Stimulated activated CD4-positive, alpha-beta T cell treated with anti-CD3 and anti-CD28 coated beads, Interleukin-1b, Interleukin-23, amount 100 ng/mL, for 24 hours (primary cell): ENCODE results near the gene CCDC149.
"Not testable (repeated sequence)": the region's sequence is repeated elsewhere in the genome, so short reads cannot be mapped to it uniquely, and the experiment has no call there.

Experiments used
- DNase-seq, 4 experiments: peaks; one replicate each; pipeline ENCODE4 v3.0.0-alpha.2; 2020; ENCODE audit warnings: low read depth in 4 of 4, low spot score in 1 of 4

Gene CCDC149

DNA sequence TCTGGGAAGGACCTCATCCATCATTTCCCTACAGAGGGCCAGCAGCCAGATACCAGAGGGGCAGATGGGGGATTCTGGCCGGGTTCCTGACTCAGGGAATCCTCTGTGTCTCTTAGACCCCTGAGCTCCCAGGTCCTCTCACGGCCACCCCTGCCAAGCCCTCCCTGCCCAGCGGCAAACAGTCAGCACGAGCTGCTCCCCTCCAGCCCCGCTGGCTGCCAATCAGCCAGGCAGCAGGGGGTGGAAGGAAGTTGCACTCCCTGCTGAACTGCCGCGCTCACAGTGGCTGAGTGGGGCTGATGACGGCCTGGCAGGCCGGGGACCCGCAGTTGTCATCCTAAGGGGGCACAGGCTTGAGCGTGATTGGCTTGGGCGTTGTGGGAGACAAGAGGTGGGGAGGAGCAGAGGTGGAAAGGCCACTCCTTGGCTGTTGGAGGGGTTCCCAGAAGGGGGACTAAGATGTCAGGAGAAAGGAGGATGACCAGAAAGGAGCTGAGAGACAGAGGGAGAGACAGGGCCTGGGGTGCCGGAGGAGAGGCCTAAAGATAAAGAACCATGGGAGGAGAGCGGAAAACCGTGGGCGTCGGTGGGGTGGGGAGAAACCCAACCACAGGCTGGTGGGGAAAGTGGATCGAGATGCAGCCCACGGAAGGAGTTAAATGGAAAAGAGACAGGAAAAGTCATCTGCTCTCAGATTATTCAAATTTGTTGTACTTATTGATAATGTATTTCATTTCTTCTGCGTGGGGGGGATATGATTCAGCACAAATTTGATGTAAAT is 4.4 kb upstream of the CCDC149 start:
- DNase-seq: no peak

GRCh38 chr4:24915121-24915922 is 2.5 kb upstream of the CCDC149 start:
- DNase-seq: no peak

GRCh38 chr4:24914460-24914859 is 1.6 kb upstream of the CCDC149 start:
- no peak for DNase-seq

DNA sequence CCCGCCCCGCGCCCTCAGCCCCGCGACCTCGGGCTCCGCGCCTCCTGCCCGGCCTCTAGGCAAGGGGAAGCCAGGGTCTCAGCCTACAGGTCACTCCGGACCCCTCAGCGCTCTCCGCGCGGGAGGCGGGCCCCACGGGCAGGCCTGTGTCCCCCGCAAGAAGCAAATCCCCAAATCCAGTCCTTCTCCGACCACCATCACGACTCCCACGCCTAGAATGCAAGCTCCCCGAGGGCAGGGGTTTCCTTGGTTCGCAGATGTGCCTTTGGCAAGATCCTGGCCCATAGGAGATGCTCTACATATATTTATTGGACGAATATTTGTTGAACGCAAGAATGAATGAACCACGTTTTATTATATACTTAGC is 260 bp upstream of the CCDC149 start:
- no peak for DNase-seq

DNA sequence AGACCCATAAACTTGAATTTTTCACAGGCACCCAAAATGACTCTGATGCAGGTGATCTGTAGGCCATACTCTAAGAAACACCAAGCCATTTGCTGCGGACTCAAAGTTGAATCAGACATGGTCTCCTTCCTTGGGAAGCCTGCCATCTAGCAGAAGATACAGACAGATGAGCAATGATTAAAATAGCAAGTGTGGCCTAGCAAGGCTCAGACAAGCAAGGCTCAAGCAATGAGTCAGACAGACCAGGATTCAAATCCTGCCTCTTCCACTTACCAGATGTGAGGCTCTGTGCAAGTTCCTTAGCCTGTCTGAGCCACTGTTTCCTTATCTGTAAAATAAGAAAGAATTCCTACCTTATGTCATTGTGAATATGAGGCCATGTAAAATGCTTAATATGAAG is 2.3 kb downstream of the CCDC149 start:
- no peak for DNase-seq

DNA sequence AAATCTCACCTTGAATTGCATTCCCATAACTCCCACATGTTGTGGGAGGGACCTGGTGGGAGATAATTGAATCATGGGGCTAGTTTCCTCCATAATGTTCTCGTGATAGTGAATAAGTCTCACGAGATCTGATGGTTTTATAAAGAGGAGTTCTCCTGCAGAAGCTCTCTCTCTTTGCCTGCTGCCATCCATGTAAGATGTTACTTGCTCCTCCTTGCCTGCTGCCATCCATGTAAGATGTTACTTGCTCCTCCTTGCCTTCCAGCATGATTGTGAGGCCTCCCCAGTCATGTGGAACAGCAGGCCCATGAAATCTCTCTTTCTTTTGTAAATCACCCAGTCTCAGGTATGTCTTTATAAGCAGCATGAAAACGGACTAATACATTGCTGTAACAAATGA is 3.2 kb downstream of the CCDC149 start:
- DNase-seq: not testable (repeated sequence)

GRCh38 chr4:24897639-24898038 is 15.2 kb downstream of the CCDC149 start:
- DNase-seq: no peak

DNA sequence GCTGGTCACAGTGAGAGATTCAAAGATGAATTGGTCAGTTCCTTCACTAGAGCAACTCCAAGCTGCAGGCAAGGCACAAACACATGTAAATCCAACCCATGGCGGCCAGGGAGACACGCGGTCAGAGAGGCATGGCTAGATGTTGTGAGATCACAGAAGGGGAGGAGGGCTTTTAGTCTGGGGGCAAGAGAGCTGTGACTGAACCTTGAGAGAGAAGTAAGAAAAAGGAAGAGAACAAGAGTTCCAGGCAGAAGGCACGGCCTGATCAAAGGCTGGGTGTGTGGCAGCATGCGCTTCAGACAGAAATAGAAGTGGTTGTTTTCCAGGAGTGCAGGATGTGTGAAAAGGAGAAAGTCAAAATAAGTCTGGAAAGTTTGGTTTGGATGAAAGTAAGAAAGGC is 15.9 kb downstream of the CCDC149 start:
- DNase-seq: no peak

- no peak for DNase-seq
Measured at GRCh38 chr4:24896056-24896455, 16.8 kb downstream of the CCDC149 start.

GRCh38 chr4:24895461-24895860 is 17.4 kb downstream of the CCDC149 start:
- DNase-seq: no peak

GRCh38 chr4:24894846-24895245 is 18.0 kb downstream of the CCDC149 start:
- no peak for DNase-seq

DNA sequence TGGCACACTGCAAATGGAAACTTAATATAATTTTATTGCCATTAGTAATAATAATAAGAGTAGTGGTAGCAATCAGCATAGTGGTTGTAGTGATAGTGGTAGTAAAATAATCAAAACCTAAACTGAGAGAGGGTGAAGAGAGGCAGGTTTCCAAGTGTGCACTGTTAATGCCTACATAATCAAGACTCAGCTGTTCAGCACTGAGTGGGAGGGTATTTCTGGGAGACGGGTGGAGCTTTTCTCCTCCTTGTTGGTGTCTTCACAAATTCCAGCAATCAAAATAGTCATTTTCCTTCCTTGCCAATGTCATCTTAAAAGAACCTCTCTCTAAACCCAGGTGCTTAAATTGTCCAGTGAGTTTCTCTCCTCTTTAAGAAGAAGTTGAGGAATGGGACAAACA is 18.6 kb downstream of the CCDC149 start:
- no peak for DNase-seq

DNA sequence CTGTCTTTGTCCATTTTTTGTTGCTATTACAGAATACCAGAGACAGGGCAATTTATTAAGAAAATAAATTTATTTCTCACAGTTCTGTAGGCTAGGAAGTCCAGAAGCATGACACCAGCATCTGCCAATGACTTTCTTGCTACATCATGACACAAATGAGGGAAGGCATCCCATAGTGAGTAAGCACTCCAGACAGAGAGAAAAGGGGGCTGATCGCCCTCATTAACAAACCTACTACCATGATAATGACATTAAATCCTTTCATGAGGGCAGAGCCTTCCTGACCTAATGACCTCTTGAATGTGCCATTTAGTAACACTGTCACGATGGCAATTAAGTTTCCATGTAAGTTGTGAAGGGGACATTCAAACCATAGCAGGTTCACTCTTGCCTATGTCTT is 20.1 kb downstream of the CCDC149 start:
- DNase-seq: no peak

DNA sequence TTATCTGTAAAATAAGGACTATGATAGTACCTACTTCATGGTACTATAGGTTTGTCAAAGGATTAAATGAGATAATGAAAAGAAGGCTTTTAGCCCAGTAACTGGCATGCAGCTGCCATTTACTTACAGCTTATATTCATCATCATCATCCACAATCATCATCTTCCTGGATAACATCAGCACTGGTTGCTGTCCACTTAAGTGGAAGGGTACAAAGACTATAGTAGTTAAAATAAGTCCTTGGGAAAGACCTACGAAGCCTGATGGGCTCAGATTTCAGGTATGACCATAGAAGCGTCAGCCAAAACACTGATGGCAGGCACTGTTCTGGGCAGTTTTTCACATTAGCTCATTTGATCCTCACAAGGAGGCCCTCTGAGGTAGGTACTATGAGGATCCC is 20.6 kb downstream of the CCDC149 start:
- no peak for DNase-seq

- no peak for DNase-seq
Measured at GRCh38 chr4:24890561-24891126, 22.2 kb downstream of the CCDC149 start.

- no peak for DNase-seq
Measured at GRCh38 chr4:24889991-24890390, 22.9 kb downstream of the CCDC149 start.

DNA sequence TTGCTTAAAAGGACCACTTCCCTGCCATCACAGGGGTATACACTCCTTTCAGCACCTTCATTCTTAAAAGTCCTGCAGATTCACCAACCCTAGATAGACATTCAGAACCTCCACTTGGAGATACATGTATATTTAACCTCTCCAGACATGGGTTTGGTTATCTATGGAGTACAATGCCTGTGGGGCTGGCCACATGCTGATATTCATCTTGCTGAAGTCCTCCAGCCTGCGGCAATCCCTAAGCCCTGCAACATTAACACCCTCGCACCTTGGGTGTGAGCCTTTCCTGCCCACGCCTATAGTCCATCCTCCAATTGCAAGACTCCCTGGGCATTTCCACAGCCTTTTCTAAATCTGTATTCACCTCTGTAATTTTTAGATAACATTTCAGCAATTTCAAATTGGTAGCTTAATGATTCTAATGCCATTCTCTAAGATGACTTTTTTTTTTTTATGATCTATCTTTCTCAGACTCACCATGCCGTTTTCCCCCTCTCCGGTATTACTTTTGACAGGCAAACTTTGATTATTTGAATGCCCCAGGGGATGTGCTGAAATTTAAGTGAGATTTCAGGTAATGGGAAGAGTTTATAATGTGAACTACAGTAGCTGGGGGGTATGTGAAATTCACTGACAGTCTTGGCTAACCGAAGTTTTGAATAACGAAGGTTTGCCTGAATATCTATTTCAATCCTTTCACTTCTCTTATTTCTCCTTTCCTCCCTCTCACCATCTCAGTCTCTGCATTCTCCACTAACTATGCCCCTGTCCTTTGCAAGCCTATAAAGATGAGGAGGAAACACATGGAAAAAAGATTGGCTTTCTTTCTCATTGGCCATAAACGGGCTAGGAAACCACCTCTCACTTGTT is 24.1 kb downstream of the CCDC149 start:
- no peak for DNase-seq

GRCh38 chr4:24887881-24888430 is 24.9 kb downstream of the CCDC149 start:
- no peak for DNase-seq

DNA sequence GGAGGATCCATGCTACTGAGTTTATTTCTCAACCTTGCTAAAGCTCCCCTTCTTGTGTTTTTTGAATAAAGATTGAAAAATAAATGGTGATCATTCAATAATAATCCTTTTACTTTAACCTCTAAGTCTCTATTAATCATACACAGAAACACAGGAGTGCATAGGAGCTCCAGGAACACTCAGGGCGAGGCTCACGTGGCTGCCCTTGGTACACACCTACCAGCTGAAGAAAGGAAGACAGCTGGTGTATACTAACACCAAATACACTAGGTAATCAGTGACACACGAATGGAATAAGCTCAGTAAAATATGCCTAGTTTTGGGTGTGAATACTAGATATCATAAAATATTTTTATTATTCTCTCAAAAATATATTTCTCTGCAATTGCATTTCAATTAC is 26.2 kb downstream of the CCDC149 start:
- DNase-seq: no peak

DNA sequence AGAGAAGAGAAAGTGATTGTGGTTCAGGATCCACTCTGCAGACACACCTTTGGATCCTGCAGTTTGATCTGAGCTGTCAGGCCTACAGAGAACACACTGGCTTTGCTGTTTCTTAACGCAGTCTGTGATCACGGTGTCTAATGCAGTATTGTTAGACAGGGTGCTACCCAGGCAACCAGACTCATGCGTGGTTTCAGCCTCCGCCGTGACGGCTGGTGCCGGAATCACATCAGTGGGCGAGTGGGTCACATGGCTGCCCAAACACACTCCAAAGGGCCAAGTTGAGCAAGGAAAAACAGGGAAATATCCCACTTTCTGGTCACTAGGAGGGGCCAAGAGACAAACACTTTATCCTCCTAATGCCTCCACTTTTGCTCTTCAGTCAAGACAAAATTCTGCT is 27.5 kb downstream of the CCDC149 start:
- no peak for DNase-seq

- no peak for DNase-seq
Measured at GRCh38 chr4:24884902-24885301, 27.9 kb downstream of the CCDC149 start.
